ENCODE results near the gene BLTP3A.
"Not testable (repeated sequence)": the region's sequence is repeated elsewhere in the genome, so short reads cannot be mapped to it uniquely, and the experiment has no call there.

Gene BLTP3A

DNA sequence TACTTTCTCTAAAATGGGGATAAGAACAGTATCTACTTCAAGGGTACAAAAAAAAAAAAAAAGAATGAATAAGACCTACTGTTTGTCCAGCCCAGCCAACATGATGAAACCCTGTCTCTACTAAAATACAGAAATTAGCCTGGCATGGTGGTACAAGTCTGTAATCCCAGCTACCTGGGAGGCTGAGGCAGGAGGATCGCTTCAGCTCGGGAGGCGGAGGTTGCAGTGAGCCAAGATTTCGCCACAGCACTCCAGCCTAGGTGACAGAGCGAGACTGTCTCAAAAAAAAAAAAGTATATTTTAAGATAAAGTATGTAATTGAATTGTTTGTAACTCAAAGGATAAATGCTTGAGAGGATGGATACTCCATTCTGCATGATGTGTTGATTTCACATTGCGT lies 2.0 kb downstream of the BLTP3A start:
- DNase-seq: no peak

GRCh38 chr6:34795836-34796425 lies 4.0 kb downstream of the BLTP3A start:
- DNase-seq: no peak

DNA sequence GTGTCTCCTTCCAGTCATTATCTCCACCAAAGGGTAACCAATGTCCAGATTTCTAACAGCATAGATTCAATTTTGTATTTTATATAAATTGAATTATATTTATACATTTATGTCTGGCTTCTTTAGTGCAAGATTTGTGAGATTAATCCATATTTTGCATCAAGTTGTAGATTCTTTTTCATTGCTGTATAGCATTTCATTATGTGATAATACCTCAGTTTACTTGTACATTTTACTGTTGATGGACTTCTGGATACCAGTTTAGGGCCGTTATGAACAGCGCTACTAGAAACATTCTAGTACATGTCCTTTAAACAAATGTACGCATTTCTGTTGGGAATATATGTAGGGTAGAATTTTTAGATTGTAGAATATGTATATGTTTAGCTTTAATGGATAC lies 6.2 kb downstream of the BLTP3A start:
- no peak for DNase-seq

DNA sequence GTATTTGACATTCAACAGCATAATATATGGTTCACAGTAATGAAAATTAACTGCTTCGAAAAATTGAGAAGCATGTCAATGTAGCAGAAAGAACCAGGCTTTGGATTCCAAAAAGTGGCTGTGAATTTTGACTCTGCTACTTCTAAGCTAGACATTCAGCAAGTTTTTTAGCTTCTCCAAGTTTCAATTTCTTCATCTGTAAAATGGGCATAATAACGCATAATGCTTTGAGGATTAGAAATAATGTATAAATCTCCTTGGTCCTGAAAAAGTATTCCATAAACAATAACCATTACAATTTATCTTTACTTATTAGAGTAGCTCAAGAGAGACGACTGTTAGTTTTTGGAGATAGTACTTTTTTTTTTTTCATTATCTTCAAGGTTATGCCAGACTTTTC lies 7.7 kb downstream of the BLTP3A start:
- no peak for DNase-seq

DNA sequence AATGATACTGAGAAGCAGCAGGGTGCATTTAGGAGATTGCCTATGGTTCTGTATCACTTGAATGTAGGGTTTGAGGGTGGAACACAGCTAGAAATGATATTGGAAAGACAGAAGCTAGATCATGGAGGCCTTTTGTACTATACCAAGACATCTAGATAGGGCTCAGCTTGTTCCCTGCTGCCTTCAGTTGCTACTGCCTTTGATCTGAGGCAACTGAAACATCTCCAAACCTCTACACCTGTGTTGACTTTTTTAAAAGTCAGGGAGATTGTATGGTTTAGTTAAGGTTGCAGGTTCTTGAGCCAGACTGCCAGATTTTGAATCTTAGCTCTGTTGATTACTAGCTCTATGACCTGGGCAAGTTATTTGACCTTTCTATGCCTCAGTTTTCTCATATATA lies 12.7 kb downstream of the BLTP3A start:
- DNase-seq: no peak

GRCh38 chr6:34805074-34805473 lies 13.2 kb downstream of the BLTP3A start:
- DNase-seq: not testable (repeated sequence)

DNA sequence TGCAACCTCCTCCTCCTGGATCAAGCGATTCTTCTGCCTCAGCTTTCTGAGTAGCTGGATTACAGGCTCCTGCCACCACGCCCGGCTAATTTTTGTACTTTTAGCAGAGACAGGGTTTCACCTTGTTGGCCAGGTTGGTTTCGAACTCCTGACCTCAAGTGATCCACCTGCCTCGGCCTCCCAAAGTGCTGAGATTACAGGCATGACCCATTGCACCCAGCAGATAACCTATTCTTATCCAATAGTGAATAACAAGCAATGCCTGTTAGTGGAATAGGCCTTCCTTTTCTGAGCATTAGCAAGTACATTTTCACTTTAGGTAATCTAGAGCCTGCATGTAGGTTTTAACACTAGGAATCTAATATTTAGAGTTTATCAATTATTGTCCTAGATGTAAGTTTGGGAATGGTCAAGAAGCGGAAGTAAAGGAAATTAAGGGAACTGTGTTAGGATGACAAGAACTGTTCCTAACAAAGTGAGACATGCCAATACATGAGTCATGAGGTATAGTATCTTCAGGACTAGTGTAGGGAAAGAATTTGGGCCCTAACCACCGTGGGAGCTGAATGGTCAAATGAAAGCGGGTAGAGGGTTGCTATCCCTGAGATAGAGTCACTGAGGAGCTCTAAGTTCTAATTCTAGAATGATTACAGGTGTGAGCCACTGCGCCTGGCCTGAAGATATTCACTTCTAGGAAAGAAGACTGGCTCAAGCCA lies 15.0 kb downstream of the BLTP3A start:
- DNase-seq: no peak

DNA sequence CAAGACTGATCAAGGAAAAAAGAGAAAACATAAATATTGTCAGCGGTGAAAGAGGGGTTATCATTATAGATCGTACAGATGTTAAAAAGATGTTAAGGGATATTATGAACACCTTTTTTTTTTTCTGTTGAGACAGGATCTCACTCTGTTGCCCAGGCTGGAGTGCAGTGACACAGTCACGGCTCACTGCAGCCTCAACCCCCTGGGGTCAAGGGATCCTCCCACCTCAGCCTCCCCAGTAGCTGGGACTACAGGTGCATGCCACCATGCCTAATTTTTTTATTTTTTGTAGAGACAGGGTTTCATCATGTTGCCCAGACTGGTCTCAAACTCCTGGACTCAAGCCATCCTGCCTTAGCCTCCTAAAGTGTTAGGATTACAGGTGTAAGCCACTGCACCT lies 16.6 kb downstream of the BLTP3A start:
- DNase-seq: not testable (repeated sequence)

DNA sequence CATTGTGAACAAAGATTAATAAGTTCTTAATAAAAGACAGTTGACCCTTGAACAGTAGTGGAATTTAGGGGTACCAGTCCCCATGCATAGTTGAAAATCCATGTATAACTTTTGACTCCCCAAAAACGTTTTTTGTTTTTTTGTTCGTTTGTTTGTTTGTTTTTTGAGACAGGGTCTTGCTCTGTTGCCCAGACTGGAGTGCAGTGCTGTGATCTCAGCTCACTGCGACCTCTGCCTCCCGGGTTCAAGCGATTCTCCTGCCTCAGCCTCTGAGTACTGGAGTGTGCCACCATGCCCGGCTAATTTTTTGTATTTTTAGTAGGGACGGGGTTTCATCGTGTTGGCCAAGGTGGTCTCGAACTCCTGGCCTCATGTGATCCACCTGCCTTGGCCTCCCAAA lies 17.5 kb downstream of the BLTP3A start:
- not testable (repeated sequence) for DNase-seq

- DNase-seq: no peak
These were observed 18.4 kb downstream of the BLTP3A start for GRCh38 chr6:34810017-34810882.

- DNase-seq: no peak
These were observed 19.2 kb downstream of the BLTP3A start for GRCh38 chr6:34810936-34811632.

- DNase-seq: no peak
These were observed 21.3 kb downstream of the BLTP3A start for GRCh38 chr6:34813028-34813713.

- no peak for DNase-seq
These were observed 24.9 kb downstream of the BLTP3A start for GRCh38 chr6:34816635-34817301.

DNA sequence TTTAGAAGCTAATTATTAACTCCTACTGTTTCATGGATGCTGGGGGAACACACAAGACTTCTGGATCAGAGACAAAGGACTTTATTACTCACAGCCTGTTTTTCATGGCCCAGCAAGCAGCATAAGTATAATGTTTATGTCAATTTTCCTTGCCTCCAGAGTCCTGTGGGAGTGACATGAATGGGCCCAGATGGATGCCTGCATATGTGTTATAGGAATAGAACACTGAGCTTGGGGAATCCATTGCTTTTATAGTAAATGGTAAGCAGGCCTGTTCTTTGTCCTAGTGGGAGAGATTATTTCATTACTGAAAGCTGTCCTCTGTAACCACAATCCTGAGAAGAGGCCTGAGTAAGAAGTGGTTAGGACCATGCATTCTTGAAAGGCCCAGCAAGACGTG lies 25.6 kb downstream of the BLTP3A start:
- no peak for DNase-seq

DNA sequence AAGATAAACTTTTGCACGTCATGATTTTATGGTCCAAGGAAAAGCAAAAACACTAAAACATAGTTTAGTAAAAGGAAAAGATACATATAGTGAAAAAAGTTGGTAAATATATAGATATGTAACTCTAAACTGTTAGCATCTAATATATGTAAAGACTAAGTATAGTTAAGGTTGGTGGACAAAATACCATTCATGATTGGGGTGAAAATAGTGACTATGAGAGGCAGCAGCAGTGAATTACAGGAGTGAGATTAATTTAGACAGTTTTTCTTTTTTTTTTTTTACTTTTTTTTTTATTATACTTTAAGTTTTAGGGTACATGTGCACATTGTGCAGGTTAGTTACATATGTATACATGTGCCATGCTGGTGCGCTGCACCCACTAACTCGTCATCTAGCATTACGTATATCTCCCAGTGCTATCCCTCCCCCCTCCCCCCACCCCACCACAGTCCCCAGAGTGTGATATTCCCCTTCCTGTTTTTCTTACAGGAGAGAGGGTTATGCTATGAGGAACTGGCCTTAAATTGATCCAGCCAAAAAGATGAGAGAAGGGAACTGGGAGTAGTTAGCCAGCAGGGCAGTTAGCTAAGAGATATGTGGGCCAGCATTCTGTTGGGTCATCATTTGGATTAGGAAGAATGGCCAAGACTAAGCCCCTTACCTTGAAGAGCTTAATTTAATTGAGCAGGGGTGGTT lies 27.1 kb downstream of the BLTP3A start:
- peak; percentile 35 for DNase-seq

DNA sequence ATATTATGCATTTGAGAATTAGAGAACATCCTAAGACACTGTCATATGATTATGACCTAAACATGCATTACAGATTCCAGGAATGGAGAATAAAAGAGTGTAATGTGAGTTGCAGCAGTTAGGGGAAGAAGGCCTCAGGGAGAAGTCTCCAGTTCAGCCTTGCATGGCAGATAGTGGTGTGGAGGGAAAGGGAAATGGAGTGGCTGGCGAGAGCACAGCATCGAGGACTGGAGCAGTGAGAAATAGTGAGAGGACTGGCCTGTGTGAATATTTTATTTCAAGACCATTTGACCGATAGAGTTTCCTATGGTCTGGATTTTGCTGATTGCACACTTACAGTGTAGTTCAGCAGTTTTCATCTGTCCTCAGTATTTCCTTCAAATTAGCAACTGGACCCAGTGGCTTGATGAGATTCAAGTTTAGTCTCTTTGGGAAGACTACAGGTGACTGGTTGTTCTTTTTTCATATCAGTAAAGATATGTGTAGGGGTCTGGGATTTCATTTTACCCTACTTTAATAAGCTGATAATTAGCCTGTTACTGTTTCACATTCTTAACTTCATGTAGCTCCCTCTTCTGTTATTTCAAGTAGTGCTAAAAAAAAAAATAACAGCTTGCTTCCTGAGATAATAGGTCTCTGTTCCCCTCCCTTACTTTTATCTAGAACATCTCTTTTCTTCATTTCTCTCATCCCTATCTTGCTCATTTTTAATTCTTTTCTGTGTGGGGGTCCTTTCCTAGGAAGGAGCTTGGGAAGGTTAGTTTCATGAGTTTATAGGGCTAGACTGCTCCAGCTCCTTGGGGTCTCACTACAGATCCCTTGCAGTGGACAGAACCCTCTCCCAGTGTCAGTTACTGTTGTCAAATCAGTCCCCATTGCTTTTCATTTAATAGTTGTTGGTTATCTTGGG lies 27.9 kb downstream of the BLTP3A start:
- DNase-seq: no peak

DNA sequence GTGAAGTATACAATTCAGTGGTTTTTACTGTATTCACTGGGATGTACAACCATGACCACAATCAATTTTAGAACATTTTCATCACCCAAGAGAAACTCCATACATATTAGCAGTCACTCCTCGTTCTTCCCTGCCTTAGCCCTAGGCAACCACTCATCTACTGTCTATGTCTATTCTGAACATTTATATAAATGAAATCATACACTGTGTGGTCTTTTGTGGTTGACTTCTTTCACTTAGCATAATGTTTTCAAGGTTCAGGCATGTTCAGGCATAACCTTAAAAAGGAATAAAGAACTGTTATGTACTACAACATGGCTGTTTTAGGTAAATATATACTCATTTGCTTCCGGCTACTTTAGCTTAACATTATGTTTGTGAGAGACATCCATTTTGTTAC lies 37.3 kb downstream of the BLTP3A start:
- no peak for DNase-seq

GRCh38 chr6:34832942-34833341 lies 41.1 kb downstream of the BLTP3A start:
- DNase-seq: no peak

DNA sequence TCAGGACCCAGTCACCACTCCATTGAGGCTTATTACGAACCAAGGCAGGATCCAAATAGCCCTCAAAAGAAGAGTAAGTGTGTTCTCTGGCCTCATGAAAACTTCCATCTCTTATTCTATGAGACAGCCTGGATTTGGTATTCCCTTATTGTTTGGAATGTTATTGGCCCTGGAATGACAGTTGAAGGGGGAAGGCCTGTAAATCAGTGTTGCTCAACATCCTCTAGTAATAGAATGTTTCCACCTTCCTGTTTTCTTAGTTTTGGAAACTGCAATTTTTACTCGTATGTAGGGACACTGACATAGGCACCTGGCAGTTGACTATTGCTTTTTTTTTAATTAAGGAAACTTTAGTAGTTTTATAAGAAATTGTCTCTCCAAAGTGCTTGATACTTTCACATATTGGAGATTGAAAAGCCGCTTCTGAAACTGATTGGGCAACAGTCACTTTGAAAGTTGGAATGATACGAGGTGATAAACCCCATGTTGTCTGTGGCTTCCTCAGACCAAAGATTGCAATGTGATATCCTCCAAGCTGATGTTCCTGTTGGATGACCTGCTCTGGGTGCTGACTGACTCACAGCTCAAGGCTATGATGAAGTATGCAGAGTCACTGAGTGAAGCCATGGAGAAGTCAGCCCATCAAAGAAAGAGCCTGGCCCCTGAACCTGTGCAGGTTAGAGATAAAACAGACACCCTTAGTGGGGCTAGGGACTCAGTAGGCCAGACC lies 43.1 kb downstream of the BLTP3A start:
- peak; percentile 72 for DNase-seq

DNA sequence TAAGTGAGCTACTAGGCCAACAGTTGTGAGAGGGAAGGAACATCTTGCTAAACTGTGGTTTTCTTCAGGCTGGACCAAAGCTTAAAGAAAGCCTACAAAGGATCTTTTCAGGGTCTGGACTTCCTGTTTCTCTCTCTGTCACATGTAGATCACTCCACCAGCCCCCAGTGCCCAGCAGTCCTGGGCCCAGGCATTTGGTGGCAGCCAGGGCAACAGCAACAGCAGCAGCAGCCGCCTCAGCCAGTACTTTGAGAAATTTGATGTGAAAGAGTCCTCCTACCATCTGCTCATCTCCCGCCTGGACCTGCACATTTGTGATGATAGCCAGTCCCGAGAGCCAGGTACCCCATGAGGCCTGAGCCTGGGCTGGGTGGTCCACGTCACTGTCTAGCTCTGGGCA lies 44.1 kb downstream of the BLTP3A start:
- DNase-seq: peak; percentile 59

All from GF-D8 (cell line).